ENCODE measurements around the gene MKS1.

The MKS1 gene

GRCh38 chr17:58264407-58265103, 45.5 kb upstream of the MKS1 start:
- Histone ChIP-seq H3K36me3 (no peaks in the 10 kb centered on the region), H3K27me3 (peaks cover 0 to 26% of the 10 kb centered on the region in 2 donors), H3K9me3 (no peaks in the 10 kb centered on the region), H3K4me1 (no peaks in the 10 kb centered on the region), H3K4me3 (no peak overlapping the region), H3K27ac (no peak overlapping the region)
- no peak for TF ChIP-seq CTCF (IDR thresholded peaks at IDR 0.05)
- intact Hi-C loops (cut with DNase I; ENCODE audit: low total_unique reads): no loop called here
- no peak for DNase-seq

- intact Hi-C loops (cut with DNase I; ENCODE audit: low total_unique reads): no loop called here
- Histone ChIP-seq H3K9me3 (no peaks in the 10 kb centered on the region), H3K27me3 (peaks cover 0 to 20% of the 10 kb centered on the region in 2 donors), H3K4me3 (no peak overlapping the region), H3K36me3 (no peaks in the 10 kb centered on the region), H3K27ac (no peak overlapping the region), H3K4me1 (no peaks in the 10 kb centered on the region)
- no peak for DNase-seq
- TF ChIP-seq CTCF (IDR thresholded peaks at IDR 0.05): no peak
Observed at GRCh38 chr17:58263773-58264172, 44.7 kb upstream of the MKS1 start.

GRCh38 chr17:58262149-58262548, 43.1 kb upstream of the MKS1 start:
- peaks cover 0 to 15% of the 10 kb centered on the region in 2 donors for H3K27me3 ChIP-seq

GRCh38 chr17:58254803-58255202, 35.7 kb upstream of the MKS1 start:
- no peaks in the 10 kb centered on the region for H3K36me3 ChIP-seq
- H3K27me3 ChIP-seq: peaks cover 0 to 40% of the 10 kb centered on the region in 2 donors
- no peaks in the 10 kb centered on the region for H3K9me3 ChIP-seq
- intact Hi-C loops (cut with DNase I; ENCODE audit: low total_unique reads): no loop called here
- DNase-seq: no peak
- no peak overlapping the region for H3K4me3 ChIP-seq
- H3K4me1 ChIP-seq: peaks cover 0 to 3% (median 1%) of the 10 kb centered on the region in 4 donors
- TF ChIP-seq CTCF (IDR thresholded peaks at IDR 0.05): no peak
- H3K27ac ChIP-seq: no peak overlapping the region

More at GRCh38 chr17:58262149-58262548, 43.1 kb upstream of the MKS1 start:
- Histone ChIP-seq H3K4me1 (no peaks in the 10 kb centered on the region), H3K4me3 (no peak overlapping the region), H3K9me3 (no peaks in the 10 kb centered on the region), H3K36me3 (no peaks in the 10 kb centered on the region), H3K27ac (no peak overlapping the region)
- TF ChIP-seq CTCF (IDR thresholded peaks at IDR 0.05): no peak
- peak in 1 of 2 donors; percentile 10 for DNase-seq
- intact Hi-C loops (cut with DNase I; ENCODE audit: low total_unique reads): no loop called here

GRCh38 chr17:58253082-58253481, 34.0 kb upstream of the MKS1 start:
- H3K4me3 ChIP-seq: no peak overlapping the region
- TF ChIP-seq CTCF (IDR thresholded peaks at IDR 0.05): no peak
- intact Hi-C loops (cut with DNase I; ENCODE audit: low total_unique reads): no loop called here
- H3K27ac ChIP-seq: no peak overlapping the region
- no peaks in the 10 kb centered on the region for H3K9me3 ChIP-seq
- H3K36me3 ChIP-seq: no peaks in the 10 kb centered on the region
- H3K4me1 ChIP-seq: peaks cover 0 to 14% (median 9%) of the 10 kb centered on the region in 4 donors
- H3K27me3 ChIP-seq: peaks cover 0 to 52% of the 10 kb centered on the region in 2 donors
- no peak for DNase-seq
